Neural crest cell (in vitro differentiated cells): ENCODE measurements around the gene CHD1. TPM values are rescaled to one million over a fixed set of nuclear protein-coding genes. Genes with fewer than 3 reads are reported as not detected.
"Not testable (repeated sequence)": the region's sequence is repeated elsewhere in the genome, so short reads cannot be mapped to it uniquely, and the experiment has no call there.

ENCODE experiments used
- DNase-seq: peaks from one replicate; pipeline ENCODE4 v3.0.0; 2021; ENCODE audit warnings: low read depth, mixed read lengths, low spot score
- H3K27ac Mint-ChIP-seq: one replicate; pipeline ENCODE4 v1.8.0; 2021; ENCODE audit warnings: mild to moderate bottlenecking, mixed read lengths; ENCODE audit not compliant: unreplicated experiment
- H3K27me3 Mint-ChIP-seq: 2 replicates; pipeline ENCODE4 v1.8.0; 2021; ENCODE audit warnings: low read depth, mild to moderate bottlenecking, mixed read lengths
- H3K36me3 Mint-ChIP-seq: 2 replicates; pipeline ENCODE4 v1.8.0; 2021; ENCODE audit warnings: low read depth, mild to moderate bottlenecking, mixed read lengths
- H3K4me1 Mint-ChIP-seq: 2 replicates; pipeline ENCODE4 v1.8.0; 2021; ENCODE audit warnings: mixed read lengths
- H3K4me3 Mint-ChIP-seq: one replicate; pipeline ENCODE4 v1.8.0; 2021; ENCODE audit warnings: mild to moderate bottlenecking, mixed read lengths
- H3K9me3 Mint-ChIP-seq: 2 replicates; pipeline ENCODE4 v1.8.0; 2021; ENCODE audit warnings: mixed read lengths
- total RNA-seq: library from RNA; stranded (reverse); gene quantifications from 2 replicates; pipeline ENCODE4 v1.2.1, GENCODE V29; 2021
- TF ChIP-seq, protein P1 (sequence below): fragments of 200-600 bp; sonication (generic); conservative IDR thresholded peaks from 2 replicates; pipeline ENCODE4 v1.5.0; 2021; ENCODE audit warnings: antibody characterized with exemption, mild to moderate bottlenecking

Gene CHD1
- total RNA-seq, 1 donor from 2014 or later, result 72.0 TPM

DNA sequence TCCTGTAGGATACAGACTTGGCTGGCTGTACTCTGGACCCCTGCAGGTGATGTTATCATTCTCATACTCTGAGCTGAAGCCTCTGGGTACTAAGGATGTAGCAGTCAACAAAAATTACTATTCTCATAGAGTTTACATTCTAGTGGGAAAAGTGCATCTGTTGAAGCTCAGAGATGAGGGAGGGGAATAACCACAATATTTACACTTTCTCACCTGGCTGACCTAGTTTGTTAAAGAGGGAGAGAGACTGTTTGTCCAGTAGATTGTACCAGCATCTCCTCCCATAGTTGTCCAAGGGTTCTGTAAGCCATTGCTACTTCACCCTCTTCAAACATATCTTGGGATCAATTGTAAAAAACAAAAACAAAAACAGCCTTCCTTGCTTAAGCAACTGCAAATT lies 33.8 kb upstream of the CHD1 start:
- Mint-ChIP-seq H3K27me3 (no peaks in the 10 kb centered on the region), H3K4me1 (peaks cover 28% of the 10 kb centered on the region), H3K36me3 (peaks cover 14% of the 10 kb centered on the region), H3K4me3 (no peak overlapping the region), H3K27ac (no peak overlapping the region), H3K9me3 (peaks cover 8% of the 10 kb centered on the region)
- no peak for DNase-seq
- TF ChIP-seq, protein P1, sequence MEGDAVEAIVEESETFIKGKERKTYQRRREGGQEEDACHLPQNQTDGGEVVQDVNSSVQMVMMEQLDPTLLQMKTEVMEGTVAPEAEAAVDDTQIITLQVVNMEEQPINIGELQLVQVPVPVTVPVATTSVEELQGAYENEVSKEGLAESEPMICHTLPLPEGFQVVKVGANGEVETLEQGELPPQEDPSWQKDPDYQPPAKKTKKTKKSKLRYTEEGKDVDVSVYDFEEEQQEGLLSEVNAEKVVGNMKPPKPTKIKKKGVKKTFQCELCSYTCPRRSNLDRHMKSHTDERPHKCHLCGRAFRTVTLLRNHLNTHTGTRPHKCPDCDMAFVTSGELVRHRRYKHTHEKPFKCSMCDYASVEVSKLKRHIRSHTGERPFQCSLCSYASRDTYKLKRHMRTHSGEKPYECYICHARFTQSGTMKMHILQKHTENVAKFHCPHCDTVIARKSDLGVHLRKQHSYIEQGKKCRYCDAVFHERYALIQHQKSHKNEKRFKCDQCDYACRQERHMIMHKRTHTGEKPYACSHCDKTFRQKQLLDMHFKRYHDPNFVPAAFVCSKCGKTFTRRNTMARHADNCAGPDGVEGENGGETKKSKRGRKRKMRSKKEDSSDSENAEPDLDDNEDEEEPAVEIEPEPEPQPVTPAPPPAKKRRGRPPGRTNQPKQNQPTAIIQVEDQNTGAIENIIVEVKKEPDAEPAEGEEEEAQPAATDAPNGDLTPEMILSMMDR, result no peak

- Mint-ChIP-seq H3K36me3 (peaks cover 8% of the 10 kb centered on the region), H3K4me3 (no peak overlapping the region), H3K4me1 (peaks cover 28% of the 10 kb centered on the region), H3K27me3 (no peaks in the 10 kb centered on the region), H3K27ac (no peak overlapping the region), H3K9me3 (peaks cover 6% of the 10 kb centered on the region)
- TF ChIP-seq, protein P1, result no peak
- no peak for DNase-seq
Measured at GRCh38 chr5:98961665-98962344, 33.0 kb upstream of the CHD1 start.

- no peak overlapping the region for H3K27ac Mint-ChIP-seq
- H3K4me1 Mint-ChIP-seq, result peaks cover 2% of the 10 kb centered on the region
- H3K4me3 Mint-ChIP-seq, result no peak overlapping the region
- no peaks in the 10 kb centered on the region for H3K27me3 Mint-ChIP-seq
- DNase-seq, result no peak
- H3K36me3 Mint-ChIP-seq, result peaks cover 2% of the 10 kb centered on the region
- H3K9me3 Mint-ChIP-seq, result no peaks in the 10 kb centered on the region
- TF ChIP-seq, protein P1, result no peak
Measured at GRCh38 chr5:98957307-98957706, 28.5 kb upstream of the CHD1 start.

GRCh38 chr5:98955888-98956287 lies 27.1 kb upstream of the CHD1 start:
- H3K27me3 Mint-ChIP-seq, H3K4me1 Mint-ChIP-seq, H3K4me3 Mint-ChIP-seq, H3K9me3 Mint-ChIP-seq, DNase-seq, H3K27ac Mint-ChIP-seq, H3K36me3 Mint-ChIP-seq: not testable (repeated sequence)

DNA sequence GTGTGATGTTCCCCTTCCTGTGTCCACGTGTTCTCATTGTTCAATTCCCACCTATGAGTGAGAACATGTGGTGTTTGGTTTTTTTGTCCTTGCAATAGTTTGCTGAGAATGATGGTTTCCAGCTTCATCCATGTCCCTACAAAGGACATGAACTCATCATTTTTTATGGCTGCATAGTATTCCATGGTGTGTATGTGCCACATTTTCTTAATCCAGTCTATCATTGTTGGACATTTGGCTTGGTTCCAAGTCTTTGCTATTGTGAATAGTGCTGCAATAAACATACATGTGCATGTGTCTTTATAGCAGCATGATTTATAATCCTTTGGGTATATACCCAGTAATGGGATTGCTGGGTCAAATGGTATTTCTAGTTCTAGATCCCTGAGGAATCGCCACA lies 26.7 kb upstream of the CHD1 start:
- not testable (repeated sequence) for DNase-seq, H3K4me3 Mint-ChIP-seq, H3K36me3 Mint-ChIP-seq, H3K27me3 Mint-ChIP-seq, H3K9me3 Mint-ChIP-seq, H3K27ac Mint-ChIP-seq, H3K4me1 Mint-ChIP-seq

DNA sequence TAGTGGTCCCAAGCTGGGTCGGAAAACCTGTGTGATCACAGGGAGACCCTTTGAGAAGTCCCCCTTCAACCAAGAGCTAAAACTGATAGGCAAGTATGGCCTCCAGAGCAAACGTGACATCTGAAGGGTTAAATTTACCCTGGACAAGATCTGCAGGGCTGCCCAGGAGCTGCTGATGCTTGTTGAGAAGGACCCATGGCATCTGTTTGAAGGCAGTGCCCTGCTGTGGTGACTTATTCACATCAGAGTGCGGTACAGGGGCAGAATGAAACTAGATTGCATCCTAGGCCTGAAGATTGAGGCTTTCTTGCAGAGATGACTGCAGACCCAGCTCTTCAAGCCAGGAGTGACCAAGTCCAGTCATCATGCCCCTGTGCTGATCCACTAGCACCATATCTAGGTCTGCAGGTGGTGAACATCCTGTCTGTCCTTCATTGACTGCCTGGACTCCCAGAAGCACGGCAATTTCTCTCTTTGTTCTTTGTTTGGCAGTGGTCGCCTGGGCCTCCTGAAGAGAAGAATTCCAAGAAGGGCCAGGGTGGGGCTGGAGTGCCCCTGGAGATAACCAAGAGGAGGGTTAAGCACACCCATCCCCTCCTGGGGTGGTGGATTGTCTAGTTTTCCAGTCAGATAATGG lies 25.7 kb upstream of the CHD1 start:
- peaks cover 2% of the 10 kb centered on the region for H3K36me3 Mint-ChIP-seq
- no peaks in the 10 kb centered on the region for H3K9me3 Mint-ChIP-seq
- no peak overlapping the region for H3K4me3 Mint-ChIP-seq
- no peaks in the 10 kb centered on the region for H3K4me1 Mint-ChIP-seq
- H3K27me3 Mint-ChIP-seq, result no peaks in the 10 kb centered on the region
- TF ChIP-seq, protein P1, result no peak
- H3K27ac Mint-ChIP-seq, result peak overlapping the region; percentile 37
- DNase-seq, result no peak
